OCI-LY7 (cell line): ENCODE measurements around the gene DPP10. TPM values are rescaled to one million over a fixed set of nuclear protein-coding genes. Genes with fewer than 3 reads are reported as not detected.

Experiments used
- BruUV-seq: library from RNA; stranded (reverse); fragments of 400-500 nt; replicated peaks from 2 replicates; lab custom pipeline; 2021; lab: Mats Ljungman, UMichigan
- CTCF ChIA-PET: fragments of 300-600 bp; sonication (Branson Sonifier 250); formaldehyde crosslinking; loops from one replicate; lab custom pipeline; 2022; ENCODE audit warnings: antibody characterized with exemption; ENCODE audit not compliant: unreplicated experiment; lab: Charles Lee
- POLR2A ChIA-PET: fragments of 300-600 bp; sonication (Branson Sonifier 250); formaldehyde crosslinking; loops from one replicate; lab custom pipeline; 2022; ENCODE audit warnings: antibody characterized with exemption; lab: Charles Lee
- DNase-seq: peaks from one replicate; pipeline ENCODE4 v3.0.0-alpha.2; 2015; ENCODE audit warnings: low spot score
- H2AFZ ChIP-seq: fragments of 200-600 bp; sonication (generic), shearing (Covaris generic); 2 replicates; pipeline ENCODE4 v1.6.1; 2014; ENCODE audit warnings: mild to moderate bottlenecking, antibody characterized with exemption, low read length, moderate library complexity
- H3K27ac ChIP-seq: fragments of 200-600 bp; sonication (generic); 2 replicates; pipeline ENCODE4 v1.5.1; 2014; ENCODE audit warnings: mixed run types, low read depth, mild to moderate bottlenecking, moderate library complexity, low read length, inconsistent platforms; ENCODE audit not compliant: poor library complexity, severe bottlenecking
- H3K36me3 ChIP-seq: fragments of 200-600 bp; sonication (generic); 2 replicates; pipeline ENCODE4 v1.6.1; 2014; ENCODE audit warnings: mild to moderate bottlenecking, antibody characterized with exemption, low read length, moderate library complexity, mixed read lengths; ENCODE audit not compliant: insufficient read depth
- H3K4me1 ChIP-seq: fragments of 200-600 bp; sonication (generic); 2 replicates; pipeline ENCODE4 v1.5.1; 2014; ENCODE audit warnings: mild to moderate bottlenecking, low read length; ENCODE audit not compliant: insufficient read depth, poor library complexity, severe bottlenecking
- H3K4me2 ChIP-seq: fragments of 200-600 bp; sonication (generic); 2 replicates; pipeline ENCODE4 v1.6.1; 2014; ENCODE audit warnings: mild to moderate bottlenecking, low read length
- H3K4me3 ChIP-seq: fragments of 200-600 bp; sonication (generic); 2 replicates; pipeline ENCODE4 v1.5.1; 2014; ENCODE audit warnings: mild to moderate bottlenecking, low read depth, low read length; ENCODE audit not compliant: poor library complexity, severe bottlenecking
- H3K79me2 ChIP-seq: fragments of 200-600 bp; sonication (generic); 2 replicates; pipeline ENCODE4 v1.6.1; 2016; ENCODE audit warnings: low read depth, mild to moderate bottlenecking, low read length, moderate library complexity, mixed read lengths; ENCODE audit not compliant: insufficient read depth
- H3K9me2 ChIP-seq: fragments of 200-600 bp; sonication (generic); 2 replicates; pipeline ENCODE4 v1.6.1; 2016; ENCODE audit warnings: mild to moderate bottlenecking, low read length, mixed read lengths; ENCODE audit not compliant: insufficient read depth
- H3K9me3 ChIP-seq: fragments of 200-600 bp; sonication (generic); 2 replicates; pipeline ENCODE4 v1.6.1; 2014; ENCODE audit warnings: mild to moderate bottlenecking, mixed run types, low read length, mixed read lengths
- H4K20me1 ChIP-seq: fragments of 200-600 bp; sonication (generic); 2 replicates; pipeline ENCODE4 v1.6.1; 2014; ENCODE audit warnings: mild to moderate bottlenecking, antibody characterized with exemption, low read length, moderate library complexity, mixed read lengths; ENCODE audit not compliant: insufficient read depth
- EZH2phosphoT487 ChIP-seq: fragments of 200-600 bp; sonication (generic); IDR thresholded peaks from 2 replicates; pipeline ENCODE4 v1.6.1; 2018; ENCODE audit warnings: low read depth, borderline replicate concordance, mild to moderate bottlenecking, mixed run types, antibody characterized with exemption, low read length, moderate library complexity, mixed read lengths
- intact Hi-C: fragments of 100-400 bp; cut with micrococcal nuclease; formaldehyde crosslinking; loops from one replicate; pipeline ENCODE4 v1.10.0; 2022; ENCODE audit not compliant: unreplicated experiment
- total RNA-seq, 2 experiments: library from RNA; depleted of rRNA in 1 of 2; stranded (reverse); fragments of >200 nt in 1 of 2; shearing (Covaris generic) in 1 of 2; gene quantifications; 2 replicates each; pipeline ENCODE4 v1.2.3, GENCODE V29; 2014 to 2022
- TF ChIP-seq, protein P1 (sequence below): fragments of 200-600 bp; sonication (generic); conservative IDR thresholded peaks from 2 replicates; pipeline ENCODE4 v1.5.1; 2014; ENCODE audit warnings: mild to moderate bottlenecking, antibody characterized with exemption, low read length, moderate library complexity, mixed read lengths

Gene DPP10
- total RNA-seq, 2 experiments from 2014 or later: not detected

DNA sequence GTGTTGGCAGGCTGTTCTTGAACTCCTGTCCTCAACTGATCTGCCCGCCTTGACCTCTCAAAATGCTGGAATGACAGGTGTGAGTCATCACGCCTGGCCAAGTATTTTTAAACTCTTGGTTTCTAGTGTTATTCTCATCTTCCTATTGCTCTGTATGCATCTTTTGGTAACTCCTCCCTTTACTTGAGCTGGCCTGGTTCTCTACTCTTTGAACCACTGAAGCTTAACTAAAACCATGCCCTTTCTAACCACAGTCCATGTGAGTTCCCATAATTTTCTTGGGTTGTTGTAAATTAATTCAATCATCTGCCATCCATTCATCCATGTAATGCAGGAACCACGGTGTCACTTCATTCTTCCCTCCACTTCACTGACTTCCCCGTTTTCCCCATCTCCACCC is 1131.3 kb downstream of the DPP10 start:
- no peaks in the 10 kb centered on the region for H3K79me2 ChIP-seq
- H3K4me3 ChIP-seq: no peak overlapping the region
- POLR2A ChIA-PET: interaction anchor here (0.7 kb wide), 2 partner anchors 43 to 812 kb away, joined by 5 to 7 read pairs; no protein-coding TSS in a partner anchor
- CTCF ChIA-PET: no interaction called here
- H3K4me2 ChIP-seq: no peak overlapping the region
- H4K20me1 ChIP-seq: no peaks in the 10 kb centered on the region
- H3K4me1 ChIP-seq: no peaks in the 10 kb centered on the region
- no peak for TF ChIP-seq EZH2phosphoT487
- TF ChIP-seq, protein P1, sequence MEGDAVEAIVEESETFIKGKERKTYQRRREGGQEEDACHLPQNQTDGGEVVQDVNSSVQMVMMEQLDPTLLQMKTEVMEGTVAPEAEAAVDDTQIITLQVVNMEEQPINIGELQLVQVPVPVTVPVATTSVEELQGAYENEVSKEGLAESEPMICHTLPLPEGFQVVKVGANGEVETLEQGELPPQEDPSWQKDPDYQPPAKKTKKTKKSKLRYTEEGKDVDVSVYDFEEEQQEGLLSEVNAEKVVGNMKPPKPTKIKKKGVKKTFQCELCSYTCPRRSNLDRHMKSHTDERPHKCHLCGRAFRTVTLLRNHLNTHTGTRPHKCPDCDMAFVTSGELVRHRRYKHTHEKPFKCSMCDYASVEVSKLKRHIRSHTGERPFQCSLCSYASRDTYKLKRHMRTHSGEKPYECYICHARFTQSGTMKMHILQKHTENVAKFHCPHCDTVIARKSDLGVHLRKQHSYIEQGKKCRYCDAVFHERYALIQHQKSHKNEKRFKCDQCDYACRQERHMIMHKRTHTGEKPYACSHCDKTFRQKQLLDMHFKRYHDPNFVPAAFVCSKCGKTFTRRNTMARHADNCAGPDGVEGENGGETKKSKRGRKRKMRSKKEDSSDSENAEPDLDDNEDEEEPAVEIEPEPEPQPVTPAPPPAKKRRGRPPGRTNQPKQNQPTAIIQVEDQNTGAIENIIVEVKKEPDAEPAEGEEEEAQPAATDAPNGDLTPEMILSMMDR: no peak
- no peaks in the 10 kb centered on the region for H3K9me2 ChIP-seq
- BruUV-seq: no TSS peak
- H2AFZ ChIP-seq: no peak overlapping the region
- no peak overlapping the region for H3K27ac ChIP-seq
- no peaks in the 10 kb centered on the region for H3K9me3 ChIP-seq
- no peaks in the 10 kb centered on the region for H3K36me3 ChIP-seq
- intact Hi-C loops: no loop called here
- no peak for DNase-seq

DNA sequence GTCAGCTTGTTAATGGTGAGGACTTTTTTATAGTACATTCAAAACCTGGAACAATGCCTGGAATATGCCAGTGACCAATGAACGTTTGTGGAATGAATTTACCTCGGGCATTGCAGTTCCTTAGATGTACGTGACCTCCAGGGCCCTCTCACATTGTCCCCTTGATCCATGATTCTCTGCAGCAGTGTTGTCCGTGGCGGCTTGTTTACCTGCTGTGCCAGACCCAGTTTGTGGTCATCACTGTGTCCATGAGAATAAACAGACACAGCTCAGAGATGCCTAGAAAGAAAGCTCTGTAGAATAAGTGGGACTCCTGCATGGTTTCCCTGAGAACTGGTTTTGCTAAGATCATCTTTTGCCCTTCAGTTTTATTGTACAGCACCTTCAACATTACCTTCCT is 1132.2 kb downstream of the DPP10 start:
- Histone ChIP-seq H3K9me3 (no peaks in the 10 kb centered on the region), H3K4me3 (no peak overlapping the region), H3K4me2 (no peak overlapping the region), H4K20me1 (no peaks in the 10 kb centered on the region), H3K9me2 (no peaks in the 10 kb centered on the region), H3K79me2 (no peaks in the 10 kb centered on the region), H3K4me1 (no peaks in the 10 kb centered on the region), H3K36me3 (no peaks in the 10 kb centered on the region), H2AFZ (no peak overlapping the region), H3K27ac (no peak overlapping the region)
- no peak for DNase-seq
- TF ChIP-seq EZH2phosphoT487: no peak
- TF ChIP-seq, protein P1: no peak
- POLR2A ChIA-PET: no interaction called here
- no TSS peak for BruUV-seq
- intact Hi-C loops: no loop called here
- CTCF ChIA-PET: no interaction called here

DNA sequence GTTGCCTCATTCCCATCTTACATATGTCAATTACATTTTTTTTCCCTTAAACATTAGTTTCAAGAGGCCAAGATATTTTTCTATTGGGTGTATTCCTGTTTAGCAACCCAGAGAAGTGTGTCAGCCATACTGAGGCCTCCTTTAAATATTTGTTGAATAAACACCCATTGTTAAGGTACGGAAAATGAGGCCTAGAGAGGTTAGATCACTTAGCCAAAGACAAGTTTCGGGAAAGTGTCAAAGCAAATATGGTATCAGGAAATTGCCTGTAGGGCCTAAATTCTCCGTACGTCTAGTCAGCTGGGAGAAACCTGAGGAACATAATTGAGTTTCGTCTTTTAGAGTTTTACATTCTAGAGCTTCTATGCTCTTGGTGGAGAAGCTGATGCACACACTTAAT is 1138.3 kb downstream of the DPP10 start:
- CTCF ChIA-PET: no interaction called here
- intact Hi-C loops: no loop called here
- POLR2A ChIA-PET: no interaction called here
- no TSS peak for BruUV-seq
- no peak for TF ChIP-seq EZH2phosphoT487
- TF ChIP-seq, protein P1: no peak
- H3K4me2 ChIP-seq: no peak overlapping the region
- no peaks in the 10 kb centered on the region for H3K9me3 ChIP-seq
- H2AFZ ChIP-seq: no peak overlapping the region
- no peak overlapping the region for H3K27ac ChIP-seq
- H3K4me1 ChIP-seq: no peaks in the 10 kb centered on the region
- H3K9me2 ChIP-seq: no peaks in the 10 kb centered on the region
- H3K36me3 ChIP-seq: no peaks in the 10 kb centered on the region
- H4K20me1 ChIP-seq: no peaks in the 10 kb centered on the region
- H3K79me2 ChIP-seq: no peaks in the 10 kb centered on the region
- DNase-seq: no peak
- H3K4me3 ChIP-seq: no peak overlapping the region
